Stimulated activated CD4-positive, alpha-beta T cell treated with anti-CD3 and anti-CD28 coated beads, TNF-alpha, amount 100 ng/mL, for 48 hours (primary cell): Measurements from ENCODE around the gene BTAF1.
"Not testable (repeated sequence)": the region's sequence is repeated elsewhere in the genome, so short reads cannot be mapped to it uniquely, and the experiment has no call there.

Experiments
- DNase-seq, 3 donors: peaks; one replicate each; pipeline ENCODE4 v3.0.0-alpha.2; 2020; ENCODE audit warnings: low read depth in 3 of 3

Gene BTAF1

GRCh38 chr10:91978585-91978984 lies 55.0 kb downstream of the BTAF1 start:
- DNase-seq, result no peak

- no peak for DNase-seq
These were observed 56.7 kb downstream of the BTAF1 start for GRCh38 chr10:91980319-91980718.

- DNase-seq, result no peak
These were observed 59.8 kb downstream of the BTAF1 start for GRCh38 chr10:91983416-91983815.

- no peak for DNase-seq
These were observed 63.9 kb downstream of the BTAF1 start for GRCh38 chr10:91987397-91988037.

- DNase-seq, result no peak
These were observed 68.5 kb downstream of the BTAF1 start for GRCh38 chr10:91992031-91992430.

GRCh38 chr10:91996266-91996665 lies 72.7 kb downstream of the BTAF1 start:
- DNase-seq, result no peak

GRCh38 chr10:92001581-92001980 lies 78.0 kb downstream of the BTAF1 start:
- no peak for DNase-seq

GRCh38 chr10:92001995-92002394 lies 78.4 kb downstream of the BTAF1 start:
- no peak for DNase-seq

- no peak for DNase-seq
These were observed 79.7 kb downstream of the BTAF1 start for GRCh38 chr10:92003258-92003657.

- DNase-seq, result no peak
These were observed 82.4 kb downstream of the BTAF1 start for GRCh38 chr10:92005978-92006377.

- DNase-seq, result no peak
These were observed 85.9 kb downstream of the BTAF1 start for GRCh38 chr10:92009445-92009844.

- no peak for DNase-seq
These were observed 86.6 kb downstream of the BTAF1 start for GRCh38 chr10:92010047-92010735.

- DNase-seq, result no peak
These were observed 88.1 kb downstream of the BTAF1 start for GRCh38 chr10:92011560-92012214.

- DNase-seq, result no peak
These were observed 91.0 kb downstream of the BTAF1 start for GRCh38 chr10:92014620-92015019.

GRCh38 chr10:92024700-92025099 lies 101.1 kb downstream of the BTAF1 start:
- no peak for DNase-seq

GRCh38 chr10:92025340-92025739 lies 101.8 kb downstream of the BTAF1 start:
- not testable (repeated sequence) for DNase-seq

GRCh38 chr10:92027141-92027540 lies 103.6 kb downstream of the BTAF1 start:
- no peak for DNase-seq

GRCh38 chr10:92031580-92031979 lies 108.0 kb downstream of the BTAF1 start:
- no peak for DNase-seq

GRCh38 chr10:92033070-92033469 lies 109.5 kb downstream of the BTAF1 start:
- DNase-seq, result not testable (repeated sequence)

GRCh38 chr10:92038949-92039348 lies 115.4 kb downstream of the BTAF1 start:
- DNase-seq, result no peak

GRCh38 chr10:92042541-92042940 lies 119.0 kb downstream of the BTAF1 start:
- DNase-seq, result no peak

- no peak for DNase-seq
These were observed 122.1 kb downstream of the BTAF1 start for GRCh38 chr10:92045641-92046106.

- DNase-seq, result no peak
These were observed 123.6 kb downstream of the BTAF1 start for GRCh38 chr10:92047215-92047614.
